Measurements from ENCODE around the gene PTH2R.
A peak's percentile ranks its signal among the peaks of the same experiment; 100 is the strongest.
"Not testable (repeated sequence)": the region's sequence is repeated elsewhere in the genome, so short reads cannot be mapped to it uniquely, and the experiment has no call there.

PTH2R gene

GRCh38 chr2:208488686-208489564 lies 82.3 kb downstream of the PTH2R start:
- no peak for DNase-seq

- DNase-seq: no peak
These were observed 83.1 kb downstream of the PTH2R start for GRCh38 chr2:208489687-208490086.

- DNase-seq: no peak
These were observed 83.9 kb downstream of the PTH2R start for GRCh38 chr2:208490492-208490891.

- no peak for DNase-seq
These were observed 85.0 kb downstream of the PTH2R start for GRCh38 chr2:208491641-208492040.

- no peak for DNase-seq
These were observed 85.5 kb downstream of the PTH2R start for GRCh38 chr2:208492069-208492468.

GRCh38 chr2:208493186-208493585 lies 86.6 kb downstream of the PTH2R start:
- DNase-seq: no peak

DNA sequence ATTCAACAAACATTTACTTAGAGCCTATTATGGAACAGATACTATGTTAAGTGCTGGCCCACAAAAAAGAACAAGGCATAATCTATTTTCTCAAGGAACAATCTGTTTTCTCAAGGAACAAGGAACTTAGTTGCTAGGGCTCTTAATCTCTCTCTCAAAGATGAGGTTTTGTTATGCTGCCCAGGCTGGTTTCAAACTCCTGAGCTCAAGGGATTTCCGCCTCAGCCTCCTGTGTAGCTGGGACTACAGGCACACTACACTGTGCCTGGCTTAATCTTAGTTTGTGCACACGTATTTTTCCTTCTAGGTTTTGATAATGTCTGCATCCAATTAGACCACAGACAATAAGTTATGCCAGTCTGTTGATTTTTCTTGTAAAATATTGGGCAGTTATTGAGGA lies 89.5 kb downstream of the PTH2R start:
- no peak for DNase-seq

- peak; percentile 2 for DNase-seq
These were observed 94.6 kb downstream of the PTH2R start for GRCh38 chr2:208501206-208501605.

- DNase-seq: no peak
These were observed 95.7 kb downstream of the PTH2R start for GRCh38 chr2:208502288-208502687.

DNA sequence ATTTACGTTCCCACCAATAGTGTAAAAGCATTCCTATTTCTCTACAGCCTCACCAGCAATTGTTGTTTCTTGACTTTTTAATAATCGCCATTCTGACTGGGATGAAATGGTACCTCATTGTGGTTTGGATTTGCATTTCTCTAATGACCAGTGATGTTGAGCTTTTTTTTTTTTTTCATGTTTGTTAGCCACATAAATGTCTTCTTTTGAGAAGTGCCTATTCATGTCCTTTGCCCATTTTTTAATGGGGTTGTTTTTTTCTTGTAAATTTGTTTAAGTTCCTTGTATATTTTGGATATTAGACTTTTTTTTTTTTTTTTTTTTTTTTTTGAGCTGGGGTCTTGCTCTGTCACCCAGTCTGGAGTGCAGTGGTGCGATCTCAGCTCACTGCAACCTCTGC lies 98.8 kb downstream of the PTH2R start:
- DNase-seq: not testable (repeated sequence)

- DNase-seq: no peak
These were observed 103.0 kb downstream of the PTH2R start for GRCh38 chr2:208509586-208509985.

DNA sequence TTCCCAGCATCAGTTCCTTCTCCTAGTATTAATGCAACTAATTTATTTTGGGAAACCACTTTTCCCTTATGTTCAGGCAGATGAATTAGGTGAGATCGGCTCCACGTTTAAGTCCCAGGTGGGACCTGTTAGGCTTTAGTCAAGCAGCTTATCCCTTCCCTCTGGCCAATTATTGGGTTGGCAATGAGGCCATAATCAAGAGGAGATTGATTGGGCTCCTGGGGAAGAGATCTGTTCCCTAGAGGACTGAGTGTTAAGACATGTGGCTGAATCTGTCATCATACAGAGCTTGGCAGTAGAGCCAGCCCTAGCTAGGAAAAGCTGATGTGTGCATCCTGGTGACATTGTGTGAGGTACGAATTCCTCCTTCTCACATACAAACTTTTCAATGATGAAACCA lies 104.4 kb downstream of the PTH2R start:
- no peak for DNase-seq

DNA sequence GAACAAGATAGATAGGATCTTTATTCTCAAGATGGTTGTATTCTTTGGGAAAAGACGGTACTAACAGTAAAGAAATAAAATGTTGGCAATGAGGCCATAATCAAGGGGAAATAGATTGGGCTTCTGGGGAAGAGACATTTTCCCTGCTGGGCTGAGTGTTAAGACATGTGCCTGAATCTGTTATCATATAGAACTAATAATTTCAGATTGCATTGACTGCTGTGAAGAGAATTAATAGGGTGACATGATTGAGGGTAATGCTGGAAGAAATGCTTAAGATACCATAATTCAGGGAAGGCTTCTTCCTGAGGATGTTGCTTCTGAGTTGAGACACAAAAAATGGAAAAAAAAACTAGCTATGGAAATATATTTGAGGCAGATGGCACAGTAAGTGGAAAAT lies 105.0 kb downstream of the PTH2R start:
- no peak for DNase-seq

GRCh38 chr2:208515099-208515498 lies 108.5 kb downstream of the PTH2R start:
- no peak for DNase-seq

- not testable (repeated sequence) for DNase-seq
These were observed 116.5 kb downstream of the PTH2R start for GRCh38 chr2:208523069-208523468.

GRCh38 chr2:208525165-208525564 lies 118.6 kb downstream of the PTH2R start:
- DNase-seq: not testable (repeated sequence)

GRCh38 chr2:208529796-208530195 lies 123.2 kb downstream of the PTH2R start:
- no peak for DNase-seq

DNA sequence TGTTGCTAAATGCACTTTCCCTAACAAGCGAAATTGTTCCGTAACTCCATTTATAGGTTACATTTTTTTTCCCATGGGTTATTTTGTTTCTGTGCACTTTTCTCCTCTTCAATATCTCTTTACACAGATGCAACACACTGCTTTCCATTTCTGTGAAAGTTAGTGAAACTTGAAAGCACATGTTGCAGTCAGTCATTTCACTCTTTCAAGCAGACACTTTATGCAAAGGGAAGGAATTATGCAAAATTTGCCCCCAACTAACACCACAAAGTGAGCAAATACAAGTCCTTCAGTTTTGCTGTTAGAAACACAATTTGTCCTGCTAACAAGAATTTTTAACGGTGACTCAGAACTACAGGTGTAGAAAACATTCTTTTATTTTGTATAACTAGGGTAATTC lies 124.8 kb downstream of the PTH2R start:
- DNase-seq: no peak

- DNase-seq: not testable (repeated sequence)
These were observed 129.0 kb downstream of the PTH2R start for GRCh38 chr2:208535578-208535977.

- no peak for DNase-seq
These were observed 134.9 kb downstream of the PTH2R start for GRCh38 chr2:208541461-208541988.

DNA sequence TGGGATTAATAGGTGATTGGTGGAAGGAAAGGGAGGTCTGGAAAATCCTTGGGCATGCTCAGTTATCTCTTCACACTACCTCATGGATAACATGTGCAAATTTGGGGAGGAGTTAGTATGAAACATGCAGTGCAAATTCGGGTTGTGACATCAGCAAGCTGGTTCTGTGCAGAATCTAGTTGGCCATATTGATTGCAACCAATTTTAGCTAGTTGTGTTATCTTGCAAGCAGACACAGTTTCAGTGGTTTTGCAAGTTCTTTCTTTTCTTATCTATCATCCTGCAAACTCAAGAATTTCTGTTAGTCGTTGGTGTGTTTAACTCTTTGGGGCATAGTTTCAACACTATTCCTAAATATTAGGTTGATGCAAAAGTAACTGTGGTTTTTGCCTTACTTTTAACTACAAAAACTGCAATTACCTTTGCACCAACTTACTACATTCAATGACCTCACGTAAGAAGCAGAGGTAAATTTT lies 135.4 kb downstream of the PTH2R start:
- no peak for DNase-seq

DNA sequence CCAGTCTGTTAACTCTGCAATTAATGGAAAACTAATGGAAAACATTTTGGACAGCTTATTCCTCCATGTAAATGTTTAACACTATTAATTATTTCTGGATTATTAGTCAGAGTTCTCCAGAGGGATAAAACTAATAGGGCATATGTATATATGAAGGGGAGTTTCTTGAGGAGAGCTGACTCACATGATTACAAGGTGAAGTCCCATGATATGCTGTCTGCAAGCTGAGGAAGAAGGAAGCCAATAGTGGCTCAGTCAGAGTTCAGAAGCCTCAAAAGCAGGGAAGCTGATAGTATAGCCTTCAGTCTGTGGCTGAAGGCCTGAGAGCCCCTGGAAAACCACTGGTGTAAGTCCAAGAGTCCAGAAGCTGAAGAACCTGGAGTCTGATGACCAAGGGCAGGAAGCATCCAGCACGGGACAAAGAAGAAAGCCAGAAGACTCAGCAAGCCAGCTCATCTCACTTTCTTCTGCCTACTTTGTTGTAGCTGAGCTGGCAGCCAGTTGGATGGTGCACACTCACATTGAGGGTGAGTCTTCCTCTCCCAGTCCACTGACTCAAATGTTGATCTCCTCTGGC lies 136.0 kb downstream of the PTH2R start:
- DNase-seq: no peak

Measured in EL (cell line).